A204.1 (cell line): ENCODE data around the gene DSE.
"Not testable (repeated sequence)": the region's sequence is repeated elsewhere in the genome, so short reads cannot be mapped to it uniquely, and the experiment has no call there.

ENCODE experiments used
- FAIRE-seq: peaks from 2 replicates; lab custom pipeline; 2012; peaks lifted over from hg19 to GRCh38; lab: Jason Lieb, UNC

DSE gene

GRCh38 chr6:116370760-116371119, at the start of gene DSE:
Gene DSE, plus strand, starts transcription at chr6:116370947. Its CDS starts 28,304 bp downstream, at chr6:116399251.
- FAIRE-seq: no peak

GRCh38 chr6:116321933-116322332, 48.8 kb upstream of the DSE start:
- not testable (repeated sequence) for FAIRE-seq

GRCh38 chr6:116323863-116324262, 46.9 kb upstream of the DSE start:
- FAIRE-seq: no peak

GRCh38 chr6:116325634-116326132, 45.1 kb upstream of the DSE start:
- FAIRE-seq: not testable (repeated sequence)

GRCh38 chr6:116326181-116326671, 44.5 kb upstream of the DSE start:
- FAIRE-seq: no peak

- FAIRE-seq: no peak
Measured at GRCh38 chr6:116326996-116327395, 43.8 kb upstream of the DSE start.

- no peak for FAIRE-seq
Measured at GRCh38 chr6:116327803-116328527, 42.8 kb upstream of the DSE start.

- FAIRE-seq: no peak
Measured at GRCh38 chr6:116328528-116328903, 42.2 kb upstream of the DSE start.

GRCh38 chr6:116329156-116329555, 41.6 kb upstream of the DSE start:
- no peak for FAIRE-seq

GRCh38 chr6:116330511-116330910, 40.2 kb upstream of the DSE start:
- no peak for FAIRE-seq

GRCh38 chr6:116332096-116332495, 38.7 kb upstream of the DSE start:
- FAIRE-seq: no peak

- not testable (repeated sequence) for FAIRE-seq
Measured at GRCh38 chr6:116334638-116335409, 35.9 kb upstream of the DSE start.

GRCh38 chr6:116335612-116336215, 35.0 kb upstream of the DSE start:
- FAIRE-seq: no peak

GRCh38 chr6:116338943-116339342, 31.8 kb upstream of the DSE start:
- no peak for FAIRE-seq

- FAIRE-seq: not testable (repeated sequence)
Measured at GRCh38 chr6:116340625-116341024, 30.1 kb upstream of the DSE start.

- no peak for FAIRE-seq
Measured at GRCh38 chr6:116349216-116349615, 21.5 kb upstream of the DSE start.

- peak; percentile 29 for FAIRE-seq
Measured at GRCh38 chr6:116351101-116351500, 19.6 kb upstream of the DSE start.

- no peak for FAIRE-seq
Measured at GRCh38 chr6:116352515-116353471, 18.0 kb upstream of the DSE start.

- no peak for FAIRE-seq
Measured at GRCh38 chr6:116354236-116354635, 16.5 kb upstream of the DSE start.

GRCh38 chr6:116355796-116356195, 15.0 kb upstream of the DSE start:
- FAIRE-seq: no peak

- no peak for FAIRE-seq
Measured at GRCh38 chr6:116359131-116359530, 11.6 kb upstream of the DSE start.

GRCh38 chr6:116359835-116360234, 10.9 kb upstream of the DSE start:
- no peak for FAIRE-seq
